ENCODE data around the gene PLCH1.

- no peak for TF ChIP-seq FOXK2 (IDR thresholded peaks at IDR 0.05)
- no peak for TF ChIP-seq L3MBTL2 (conservative IDR thresholded peaks at IDR 0.05)
- no peak for TF ChIP-seq FOXA1 (IDR thresholded peaks at IDR 0.05)
- no peak for TF ChIP-seq BHLHE40 (IDR thresholded peaks at IDR 0.05; ENCODE audit: borderline replicate concordance)
- TF ChIP-seq ELF4 (IDR thresholded peaks at IDR 0.05) = no peak
- TF ChIP-seq ZNF384 (IDR thresholded peaks at IDR 0.05) = no peak
- TF ChIP-seq FOXM1 (IDR thresholded peaks at IDR 0.05; ENCODE audit: borderline replicate concordance) = no peak
- no peak for TF ChIP-seq SP1 (IDR thresholded peaks at IDR 0.05)
- TF ChIP-seq NFRKB (IDR thresholded peaks at IDR 0.05) = no peak
- TF ChIP-seq CTBP1 (IDR thresholded peaks at IDR 0.05; ENCODE audit: borderline replicate concordance) = no peak
These were observed 45.5 kb upstream of the PLCH1 start for GRCh38 chr3:155790272-155790925.
